GM23338 (cell line): Measurements from ENCODE around the gene CENPP. TPM values are rescaled to one million over a fixed set of nuclear protein-coding genes. Genes with fewer than 3 reads are reported as not detected.

Experiments
- ATAC-seq: fragments of 200-7000 bp; cut with Tn5 transposase; 3 replicates; pipeline ENCODE4 v1.9.1; 2020
- DNase-seq: peaks from one replicate; pipeline ENCODE4 v3.0.0-alpha.2; 2015; ENCODE audit warnings: low spot score
- H2AFZ ChIP-seq: fragments of 200-600 bp; sonication (generic); 2 replicates; pipeline ENCODE4 v1.8.0; 2016; ENCODE audit warnings: antibody characterized with exemption, mild to moderate bottlenecking, moderate library complexity
- H3F3A ChIP-seq: fragments of 200-600 bp; sonication (generic); replicated peaks from 2 replicates; pipeline ENCODE4 v1.8.0; 2017; ENCODE audit warnings: antibody characterized with exemption, mixed run types, low read depth
- H3K27ac ChIP-seq: fragments of 200-600 bp; sonication (generic); 2 replicates; pipeline ENCODE4 v1.6.1; 2016; ENCODE audit warnings: low read depth
- H3K27me3 ChIP-seq: fragments of 200-600 bp; sonication (generic); 2 replicates; pipeline ENCODE4 v1.8.0; 2016; ENCODE audit warnings: mild to moderate bottlenecking, mixed run types, moderate library complexity; ENCODE audit not compliant: insufficient read depth
- H3K36me3 ChIP-seq: fragments of 200-600 bp; sonication (generic); 2 replicates; pipeline ENCODE4 v1.8.0; 2016; ENCODE audit warnings: mild to moderate bottlenecking; ENCODE audit not compliant: insufficient read depth
- H3K4me1 ChIP-seq: fragments of 200-600 bp; sonication (generic); 2 replicates; pipeline ENCODE4 v1.8.0; 2016; ENCODE audit warnings: mild to moderate bottlenecking, moderate library complexity; ENCODE audit not compliant: insufficient read depth
- H3K4me2 ChIP-seq: fragments of 200-600 bp; sonication (generic); 2 replicates; pipeline ENCODE4 v1.7.1; 2017; ENCODE audit warnings: mixed run types
- H3K4me3 ChIP-seq: fragments of 200-600 bp; sonication (generic); 2 replicates; pipeline ENCODE4 v1.6.1; 2016; ENCODE audit warnings: mixed run types
- H3K79me2 ChIP-seq: fragments of 200-600 bp; sonication (generic); replicated peaks from 2 replicates; pipeline ENCODE4 v1.8.0; 2017; ENCODE audit warnings: mild to moderate bottlenecking; ENCODE audit not compliant: insufficient read depth
- H3K9me2 ChIP-seq: fragments of 200-600 bp; sonication (generic); 2 replicates; pipeline ENCODE4 v1.8.0; 2017; ENCODE audit not compliant: insufficient read depth
- H4K20me1 ChIP-seq: fragments of 200-600 bp; sonication (generic); replicated peaks from 2 replicates; pipeline ENCODE4 v1.8.0; 2017; ENCODE audit warnings: mild to moderate bottlenecking; ENCODE audit not compliant: insufficient read depth
- H3K27ac Mint-ChIP-seq: 2 replicates; pipeline ENCODE4 v1.8.0; 2020; ENCODE audit warnings: inconsistent platforms, mild to moderate bottlenecking, moderate library complexity, mixed read lengths
- H3K27me3 Mint-ChIP-seq: 3 replicates; pipeline ENCODE4 v1.8.0; 2022; ENCODE audit warnings: low read depth, mild to moderate bottlenecking, moderate library complexity, mixed read lengths, inconsistent platforms; ENCODE audit not compliant: insufficient read depth, poor library complexity
- H3K36me3 Mint-ChIP-seq: 3 replicates; pipeline ENCODE4 v1.8.0; 2021; ENCODE audit warnings: low read depth, mild to moderate bottlenecking, inconsistent platforms, moderate library complexity, mixed read lengths
- H3K4me1 Mint-ChIP-seq: 3 replicates; pipeline ENCODE4 v1.8.0; 2020; ENCODE audit warnings: mild to moderate bottlenecking, inconsistent platforms, mixed read lengths
- H3K4me3 Mint-ChIP-seq: 3 replicates; pipeline ENCODE4 v1.8.0; 2021; ENCODE audit warnings: moderate library complexity, mild to moderate bottlenecking, inconsistent platforms, mixed read lengths
- H3K9me3 Mint-ChIP-seq: 3 replicates; pipeline ENCODE4 v1.8.0; 2020; ENCODE audit warnings: moderate library complexity, mild to moderate bottlenecking, inconsistent platforms, mixed read lengths
- CREB1 ChIP-seq: fragments of 250-450 bp; sonication (Bioruptor Pico); IDR thresholded peaks from 2 replicates; pipeline ENCODE4 v1.5.0; 2020; ENCODE audit warnings: low read depth, mild to moderate bottlenecking, moderate library complexity
- CTCF ChIP-seq, 2 experiments: fragments of 200-600 bp in 1 of 2; sonication (generic) in 1 of 2; conservative IDR thresholded peaks; 2 replicates each; pipeline versions ENCODE4 v1.5.1 to v1.6.1; 2016 to 2017; ENCODE audit warnings: antibody characterized with exemption in 2 of 2, low read depth in 2 of 2, mild to moderate bottlenecking in 2 of 2, moderate library complexity in 1 of 2
- ETS1 ChIP-seq: IDR thresholded peaks from 2 replicates; pipeline ENCODE4 v1.6.1; 2016; ENCODE audit warnings: antibody characterized with exemption
- EZH2 ChIP-seq: fragments of 200-600 bp; sonication (generic); IDR thresholded peaks from one replicate; pipeline ENCODE4 v1.8.0; 2017; ENCODE audit warnings: antibody characterized with exemption, mild to moderate bottlenecking, low read depth; ENCODE audit not compliant: unreplicated experiment
- EZH2phosphoT487 ChIP-seq: fragments of 200-600 bp; sonication (generic); IDR thresholded peaks from one replicate; pipeline ENCODE4 v1.8.1; 2018; ENCODE audit warnings: antibody characterized with exemption; ENCODE audit not compliant: unreplicated experiment
- JUNB ChIP-seq: IDR thresholded peaks from one replicate; pipeline ENCODE4 v1.6.1; 2016; ENCODE audit warnings: antibody characterized with exemption; ENCODE audit not compliant: unreplicated experiment
- POLR2AphosphoS5 ChIP-seq: IDR thresholded peaks from 2 replicates; pipeline ENCODE4 v1.6.1; 2016; ENCODE audit warnings: antibody characterized with exemption, low read depth
- REST ChIP-seq: IDR thresholded peaks from one replicate; pipeline ENCODE4 v1.6.1; 2018; ENCODE audit warnings: antibody characterized with exemption; ENCODE audit not compliant: unreplicated experiment
- ZNF114 ChIP-seq: fragments of 250-450 bp; sonication (Bioruptor Pico); IDR thresholded peaks from 2 replicates; pipeline ENCODE4 v1.5.0; 2020; ENCODE audit warnings: mild to moderate bottlenecking, moderate library complexity
- ZNF462 ChIP-seq: fragments of 250-450 bp; sonication (Bioruptor Pico); IDR thresholded peaks from 2 replicates; pipeline ENCODE4 v1.5.0; 2020; ENCODE audit warnings: mild to moderate bottlenecking, moderate library complexity
- polyA plus RNA-seq: library from polyadenylated mRNA; unstranded; fragments of >200 nt; fragmentation: Nextera tagmentation; extraction: Ambion mirVana; gene quantifications from 2 replicates; pipeline ENCODE4 v1.2.1, GENCODE V29; 2016
- total RNA-seq: library from RNA; depleted of rRNA; stranded (reverse); fragments of >200 nt; shearing (Covaris generic); gene quantifications from 2 replicates; pipeline ENCODE4 v1.2.3, GENCODE V29; 2014

CENPP gene
- total and polyA plus RNA-seq, 2 experiments from 2014 or later = 11.0 to 12.6 TPM

- Histone ChIP-seq H3K9me2 (no peaks in the 10 kb centered on the region; the same call in 1 of the 2 replicates), H3K4me2 (no peak overlapping the region), H3K27ac (no peak overlapping the region), H4K20me1 (no peaks in the 10 kb centered on the region; the same call in 1 of the 2 replicates), H3K27me3 (no peaks in the 10 kb centered on the region), H2AFZ (no peak overlapping the region), H3K4me1 (no peaks in the 10 kb centered on the region), H3K79me2 (no peaks in the 10 kb centered on the region), H3K4me3 (no peak overlapping the region), H3K36me3 (no peaks in the 10 kb centered on the region), H3F3A (no peaks in the 10 kb centered on the region)
- Mint-ChIP-seq H3K9me3 (no peaks in the 10 kb centered on the region), H3K27me3 (peaks cover 9% of the 10 kb centered on the region), H3K36me3 (no peaks in the 10 kb centered on the region), H3K27ac (no peak overlapping the region), H3K4me1 (no peaks in the 10 kb centered on the region), H3K4me3 (no peak overlapping the region)
- TF ChIP-seq ETS1 = no peak
- TF ChIP-seq EZH2phosphoT487 = no peak
- TF ChIP-seq POLR2AphosphoS5 = no peak
- no peak for TF ChIP-seq CTCF (conservative IDR thresholded peaks at IDR 0.05; ENCODE audit: low read depth in 2 of 2)
- TF ChIP-seq CREB1 = no peak
- no peak for TF ChIP-seq JUNB
- TF ChIP-seq ZNF114 (CRISPR knock-in tag) = no peak
- ATAC-seq (no peak), DNase-seq (no peak)
These were observed 114.9 kb downstream of the CENPP start for GRCh38 chr9:92440751-92441046.

GRCh38 chr9:92444841-92445240 is 119.1 kb downstream of the CENPP start:
- Histone ChIP-seq H4K20me1 (no peaks in the 10 kb centered on the region; the same call in 1 of the 2 replicates), H3F3A (no peaks in the 10 kb centered on the region), H3K27ac (no peak overlapping the region), H3K4me2 (no peak overlapping the region), H3K79me2 (no peaks in the 10 kb centered on the region), H3K27me3 (no peaks in the 10 kb centered on the region), H2AFZ (no peak overlapping the region), H3K4me3 (no peak overlapping the region), H3K36me3 (no peaks in the 10 kb centered on the region), H3K4me1 (0 out of 2 replicates have a peak, but pooled peaks cover 8% of the 10 kb centered on the region), H3K9me2 (no peaks in the 10 kb centered on the region)
- Mint-ChIP-seq H3K27ac (no peak overlapping the region), H3K4me1 (peaks cover 8% of the 10 kb centered on the region), H3K9me3 (no peaks in the 10 kb centered on the region), H3K27me3 (peaks cover 5% of the 10 kb centered on the region), H3K36me3 (no peaks in the 10 kb centered on the region), H3K4me3 (no peak overlapping the region)
- ATAC-seq = no peak
- no peak for DNase-seq
- TF ChIP-seq REST = no peak
- no peak for TF ChIP-seq JUNB
- no peak for TF ChIP-seq EZH2
- TF ChIP-seq ZNF114 (CRISPR knock-in tag) = no peak
- TF ChIP-seq EZH2phosphoT487 = no peak
- no peak for TF ChIP-seq ZNF462 (CRISPR knock-in tag)
